ENCODE results near the gene SLC12A8.
A peak's percentile ranks its signal among the peaks of the same experiment; 100 is the strongest.

Gene SLC12A8

GRCh38 chr3:125212509-125213363 is at the start of gene SLC12A8:
Gene SLC12A8, minus strand, starts transcription at chr3:125212748. Its CDS starts 1,399 bp downstream, at chr3:125211349.
- peak; percentile 49 for DNase-seq
- peaks cover 26% of the 10 kb centered on the region for H3K4me1 Mint-ChIP-seq (ENCODE audit: low read depth)
- peaks cover 56% of the 10 kb centered on the region for H3K27me3 Mint-ChIP-seq
- no peak within 1 kb of the TSS for H3K27ac Mint-ChIP-seq
- H3K4me3 Mint-ChIP-seq = peak within 1 kb of the TSS; percentile 28
- no peaks in the 10 kb centered on the region for H3K36me3 Mint-ChIP-seq (ENCODE audit: low read depth)
- no peaks in the 10 kb centered on the region for H3K9me3 Mint-ChIP-seq

DNA sequence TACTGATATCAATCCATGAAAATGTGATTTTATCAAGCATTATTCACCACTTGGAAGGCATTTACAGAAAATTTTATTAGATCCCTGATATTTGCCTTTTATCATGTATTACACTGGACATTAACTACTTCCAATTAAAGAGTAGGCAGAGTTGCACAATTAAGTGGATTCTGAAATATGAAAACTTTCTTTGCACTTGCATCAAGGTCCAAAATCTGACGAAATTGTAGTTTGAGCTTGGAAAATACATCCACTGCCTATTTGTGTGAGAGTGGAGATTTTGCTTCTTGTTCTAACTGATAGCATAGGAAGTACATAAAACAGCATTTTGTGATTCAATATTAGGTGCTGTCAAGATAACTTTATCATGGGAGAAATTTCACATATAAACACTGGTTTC is 49.6 kb upstream of the SLC12A8 start:
- Mint-ChIP-seq H3K27me3 (no peaks in the 10 kb centered on the region), H3K36me3 (ENCODE audit: low read depth) (peaks cover 69% of the 10 kb centered on the region), H3K9me3 (peaks cover 5% of the 10 kb centered on the region), H3K4me1 (ENCODE audit: low read depth) (peaks cover 18% of the 10 kb centered on the region), H3K27ac (no peak overlapping the region), H3K4me3 (no peak overlapping the region)
- DNase-seq = no peak

- H3K27me3 Mint-ChIP-seq = no peaks in the 10 kb centered on the region
- peaks cover 66% of the 10 kb centered on the region for H3K36me3 Mint-ChIP-seq (ENCODE audit: low read depth)
- no peak for DNase-seq
- peaks cover 7% of the 10 kb centered on the region for H3K4me1 Mint-ChIP-seq (ENCODE audit: low read depth)
- peaks cover 5% of the 10 kb centered on the region for H3K9me3 Mint-ChIP-seq
- no peak overlapping the region for H3K4me3 Mint-ChIP-seq
- H3K27ac Mint-ChIP-seq = no peak overlapping the region
Measured at GRCh38 chr3:125261031-125261430, 48.5 kb upstream of the SLC12A8 start.

DNA sequence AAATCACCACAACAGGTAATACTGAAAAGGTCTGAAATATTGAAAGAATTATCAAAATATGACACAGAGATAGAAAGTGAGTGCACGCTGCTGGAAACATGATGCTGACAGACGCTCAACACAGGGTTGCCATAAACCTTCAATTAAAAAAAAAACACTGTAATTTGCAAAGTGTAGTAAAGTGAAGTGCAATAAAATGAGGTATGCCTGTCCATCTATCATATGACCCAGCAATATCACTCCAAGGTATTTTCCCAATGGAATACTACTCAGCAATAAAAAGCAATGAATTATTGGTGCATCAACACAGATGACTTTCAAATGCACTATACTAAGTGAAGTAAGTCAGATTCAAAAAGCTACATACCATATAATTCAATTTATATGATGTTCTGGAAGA is 47.6 kb upstream of the SLC12A8 start:
- no peak overlapping the region for H3K4me3 Mint-ChIP-seq
- peaks cover 5% of the 10 kb centered on the region for H3K9me3 Mint-ChIP-seq
- H3K4me1 Mint-ChIP-seq (ENCODE audit: low read depth) = peaks cover 5% of the 10 kb centered on the region
- DNase-seq = no peak
- no peak overlapping the region for H3K27ac Mint-ChIP-seq
- peaks cover 63% of the 10 kb centered on the region for H3K36me3 Mint-ChIP-seq (ENCODE audit: low read depth)
- no peaks in the 10 kb centered on the region for H3K27me3 Mint-ChIP-seq

DNA sequence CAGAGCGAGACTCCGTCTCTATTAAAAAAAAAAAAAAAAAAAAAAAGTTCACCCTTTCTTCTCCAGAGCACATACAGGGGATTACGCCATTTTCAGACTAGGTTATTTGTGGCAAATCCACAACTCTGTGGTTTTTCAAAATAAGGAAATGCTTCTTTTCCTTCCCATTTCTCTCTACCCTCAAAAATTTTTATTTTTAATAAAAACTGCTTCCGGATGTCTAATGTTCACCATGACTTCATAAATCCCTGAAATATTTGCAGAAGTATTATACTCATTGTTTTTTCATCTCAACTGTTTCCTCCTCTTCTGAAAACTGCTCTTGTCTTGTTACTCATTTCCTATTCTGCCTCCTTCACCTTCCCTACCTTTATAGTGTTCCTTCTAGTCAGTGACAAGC is 45.0 kb upstream of the SLC12A8 start:
- no peak overlapping the region for H3K4me3 Mint-ChIP-seq

DNA sequence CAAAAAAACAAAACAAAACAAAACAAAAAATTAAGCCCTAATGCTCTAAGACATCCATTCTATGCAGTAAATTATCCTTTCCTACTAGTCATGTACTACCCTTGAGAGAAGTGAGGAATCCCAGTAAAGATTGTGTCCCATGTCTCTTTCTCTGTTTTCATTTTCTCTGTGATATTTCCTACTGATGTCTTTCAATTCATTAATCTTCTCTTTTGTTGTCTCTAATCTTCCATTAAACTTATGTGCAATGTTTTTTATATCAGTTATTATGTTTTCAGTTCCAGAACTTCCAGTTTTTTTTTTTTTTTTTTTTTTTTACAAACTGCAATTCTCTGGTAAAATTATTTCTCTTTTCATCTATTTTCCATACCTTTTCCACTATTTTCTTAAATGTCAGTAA is 44.1 kb upstream of the SLC12A8 start:
- DNase-seq = no peak
- H3K27ac Mint-ChIP-seq = no peak overlapping the region
- H3K4me3 Mint-ChIP-seq = no peak overlapping the region
- no peaks in the 10 kb centered on the region for H3K27me3 Mint-ChIP-seq
- H3K36me3 Mint-ChIP-seq (ENCODE audit: low read depth) = peaks cover 62% of the 10 kb centered on the region
- H3K9me3 Mint-ChIP-seq = peaks cover 5% of the 10 kb centered on the region
- H3K4me1 Mint-ChIP-seq (ENCODE audit: low read depth) = peaks cover 17% of the 10 kb centered on the region

More for the DNA sequence above, 45.0 kb upstream of the SLC12A8 start:
- Mint-ChIP-seq H3K4me1 (ENCODE audit: low read depth) (peaks cover 10% of the 10 kb centered on the region), H3K36me3 (ENCODE audit: low read depth) (peaks cover 57% of the 10 kb centered on the region), H3K27ac (no peak overlapping the region), H3K9me3 (peaks cover 5% of the 10 kb centered on the region), H3K27me3 (no peaks in the 10 kb centered on the region)
- no peak for DNase-seq

- no peak for DNase-seq
- no peaks in the 10 kb centered on the region for H3K27me3 Mint-ChIP-seq
- peaks cover 38% of the 10 kb centered on the region for H3K36me3 Mint-ChIP-seq (ENCODE audit: low read depth)
- no peak overlapping the region for H3K27ac Mint-ChIP-seq
- no peaks in the 10 kb centered on the region for H3K9me3 Mint-ChIP-seq
- H3K4me1 Mint-ChIP-seq (ENCODE audit: low read depth) = peaks cover 14% of the 10 kb centered on the region
- no peak overlapping the region for H3K4me3 Mint-ChIP-seq
Measured at GRCh38 chr3:125250973-125251372, 38.4 kb upstream of the SLC12A8 start.

GRCh38 chr3:125246237-125246636 is 33.7 kb upstream of the SLC12A8 start:
- Mint-ChIP-seq H3K27ac (no peak overlapping the region), H3K4me3 (no peak overlapping the region), H3K27me3 (no peaks in the 10 kb centered on the region), H3K4me1 (ENCODE audit: low read depth) (no peaks in the 10 kb centered on the region), H3K36me3 (ENCODE audit: low read depth) (peaks cover 36% of the 10 kb centered on the region), H3K9me3 (no peaks in the 10 kb centered on the region)
- no peak for DNase-seq

DNA sequence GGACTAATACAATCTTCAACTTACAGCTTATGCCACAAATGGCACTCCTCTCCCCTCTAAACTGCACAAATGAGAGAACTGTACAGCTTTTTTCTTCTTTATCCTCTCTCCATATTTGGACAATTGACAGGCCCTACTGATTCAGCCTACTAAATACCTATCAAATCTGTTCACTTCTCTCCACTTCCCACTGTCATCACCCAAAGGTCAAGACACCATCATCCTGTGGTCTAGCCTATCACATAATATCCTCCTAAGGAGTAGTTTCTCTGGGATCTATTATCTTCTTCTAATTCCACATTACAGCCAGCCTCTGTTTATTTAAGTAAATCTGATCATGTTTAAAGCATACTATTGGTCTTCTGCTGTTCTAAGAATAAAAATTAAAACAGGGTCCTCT is 33.0 kb upstream of the SLC12A8 start:
- no peak overlapping the region for H3K4me3 Mint-ChIP-seq
- no peaks in the 10 kb centered on the region for H3K4me1 Mint-ChIP-seq (ENCODE audit: low read depth)
- H3K27me3 Mint-ChIP-seq = no peaks in the 10 kb centered on the region
- DNase-seq = no peak
- H3K36me3 Mint-ChIP-seq (ENCODE audit: low read depth) = peaks cover 32% of the 10 kb centered on the region
- no peak overlapping the region for H3K27ac Mint-ChIP-seq
- H3K9me3 Mint-ChIP-seq = no peaks in the 10 kb centered on the region

DNA sequence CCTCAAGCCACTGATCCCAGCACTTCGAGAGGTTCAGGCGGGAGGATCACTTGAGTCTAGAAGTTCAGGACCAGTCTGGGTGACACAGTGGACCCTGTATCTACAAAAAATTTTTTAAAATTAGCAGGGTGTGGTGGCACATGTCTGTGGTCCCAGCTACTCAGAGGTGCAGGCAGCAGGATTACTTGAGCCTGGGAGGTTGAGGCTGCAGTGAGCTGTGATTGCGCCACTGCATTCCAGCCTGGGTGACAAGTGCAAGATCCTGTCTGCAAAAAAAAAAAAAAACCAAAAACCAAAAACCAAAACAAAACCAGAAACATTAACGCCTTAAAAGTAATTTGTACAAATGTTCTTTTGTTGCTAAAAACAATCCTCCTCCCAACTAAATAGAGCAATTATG is 27.9 kb upstream of the SLC12A8 start:
- H3K9me3 Mint-ChIP-seq = peaks cover 3% of the 10 kb centered on the region
- no peak overlapping the region for H3K4me3 Mint-ChIP-seq
- peaks cover 67% of the 10 kb centered on the region for H3K36me3 Mint-ChIP-seq (ENCODE audit: low read depth)
- no peak overlapping the region for H3K27ac Mint-ChIP-seq
- H3K27me3 Mint-ChIP-seq = no peaks in the 10 kb centered on the region
- peaks cover 12% of the 10 kb centered on the region for H3K4me1 Mint-ChIP-seq (ENCODE audit: low read depth)
- no peak for DNase-seq

DNA sequence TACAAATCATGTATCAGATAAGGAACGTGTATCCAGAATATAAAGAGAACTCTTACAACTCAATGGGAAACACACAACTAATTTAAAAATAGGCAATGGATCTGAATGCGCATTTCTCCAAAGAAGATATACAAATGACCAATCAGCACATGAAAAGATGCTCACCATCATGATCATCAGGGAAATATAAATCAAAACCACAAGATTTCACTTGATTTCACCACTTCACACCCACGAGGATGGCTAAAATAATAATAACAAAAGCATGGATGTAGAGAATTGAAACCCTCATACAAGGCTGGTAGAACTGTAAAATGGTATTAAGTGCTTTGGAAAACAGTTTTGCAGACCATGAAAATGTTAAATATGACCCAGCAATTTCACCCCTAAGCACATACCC is 26.7 kb upstream of the SLC12A8 start:
- H3K27ac Mint-ChIP-seq = no peak overlapping the region
- peaks cover 16% of the 10 kb centered on the region for H3K4me1 Mint-ChIP-seq (ENCODE audit: low read depth)
- DNase-seq = no peak
- no peak overlapping the region for H3K4me3 Mint-ChIP-seq
- H3K9me3 Mint-ChIP-seq = peaks cover 3% of the 10 kb centered on the region
- peaks cover 68% of the 10 kb centered on the region for H3K36me3 Mint-ChIP-seq (ENCODE audit: low read depth)
- no peaks in the 10 kb centered on the region for H3K27me3 Mint-ChIP-seq

GRCh38 chr3:125238759-125239158 is 26.2 kb upstream of the SLC12A8 start:
- H3K4me3 Mint-ChIP-seq = no peak overlapping the region
- H3K4me1 Mint-ChIP-seq (ENCODE audit: low read depth) = peaks cover 16% of the 10 kb centered on the region
- H3K36me3 Mint-ChIP-seq (ENCODE audit: low read depth) = peaks cover 65% of the 10 kb centered on the region
- H3K27ac Mint-ChIP-seq = no peak overlapping the region
- peaks cover 3% of the 10 kb centered on the region for H3K9me3 Mint-ChIP-seq
- no peaks in the 10 kb centered on the region for H3K27me3 Mint-ChIP-seq
- DNase-seq = no peak

GRCh38 chr3:125236331-125236903 is 23.9 kb upstream of the SLC12A8 start:
- peaks cover 38% of the 10 kb centered on the region for H3K4me1 Mint-ChIP-seq (ENCODE audit: low read depth)
- H3K36me3 Mint-ChIP-seq (ENCODE audit: low read depth) = peaks cover 76% of the 10 kb centered on the region
- no peak for DNase-seq
- H3K4me3 Mint-ChIP-seq = no peak overlapping the region
- peaks cover 3% of the 10 kb centered on the region for H3K9me3 Mint-ChIP-seq
- no peaks in the 10 kb centered on the region for H3K27me3 Mint-ChIP-seq
- H3K27ac Mint-ChIP-seq = no peak overlapping the region

GRCh38 chr3:125234831-125235230 is 22.3 kb upstream of the SLC12A8 start:
- peaks cover 77% of the 10 kb centered on the region for H3K36me3 Mint-ChIP-seq (ENCODE audit: low read depth)
- no peaks in the 10 kb centered on the region for H3K27me3 Mint-ChIP-seq
- DNase-seq = no peak
- H3K4me1 Mint-ChIP-seq (ENCODE audit: low read depth) = peaks cover 45% of the 10 kb centered on the region
- H3K9me3 Mint-ChIP-seq = peaks cover 3% of the 10 kb centered on the region
- no peak overlapping the region for H3K4me3 Mint-ChIP-seq
- H3K27ac Mint-ChIP-seq = no peak overlapping the region

DNA sequence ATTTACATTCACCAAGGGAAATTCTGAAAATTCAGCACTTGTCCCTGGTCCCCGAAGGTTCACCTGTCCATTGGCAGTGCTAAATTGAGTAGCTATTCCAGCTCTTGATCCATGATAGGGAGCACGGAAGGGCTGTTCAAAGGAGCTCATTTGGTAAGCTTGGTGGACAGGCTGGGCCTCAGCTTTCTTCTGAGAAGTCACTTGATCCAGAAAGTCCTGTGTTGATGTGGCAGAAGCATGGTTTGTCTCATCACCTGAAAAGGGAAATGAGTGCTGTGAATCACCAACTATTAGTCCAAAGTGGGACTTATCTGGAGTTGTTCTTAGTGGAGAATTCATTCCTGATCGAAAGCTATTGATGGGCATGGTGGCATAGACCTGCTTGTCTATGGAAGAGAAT is 19.9 kb upstream of the SLC12A8 start:
- H3K4me1 Mint-ChIP-seq (ENCODE audit: low read depth) = peaks cover 40% of the 10 kb centered on the region
- H3K27me3 Mint-ChIP-seq = no peaks in the 10 kb centered on the region
- H3K4me3 Mint-ChIP-seq = peak overlapping the region; percentile 20
- DNase-seq = no peak
- H3K36me3 Mint-ChIP-seq (ENCODE audit: low read depth) = peaks cover 74% of the 10 kb centered on the region
- peaks cover 3% of the 10 kb centered on the region for H3K9me3 Mint-ChIP-seq
- peak overlapping the region; percentile 94 for H3K27ac Mint-ChIP-seq

Data from activated T-cell treated with anti-CD3 and anti-CD28 coated beads, Interleukin-2, amount 50 U/mL, for 24 hours (primary cell).